K562 (cell line): ENCODE results near the gene SLC7A5. TPM values are rescaled to one million over a fixed set of nuclear protein-coding genes. Genes with fewer than 3 reads are reported as not detected.
A peak's percentile ranks its signal among the peaks of the same experiment; 100 is the strongest.

Experiments
- ATAC-seq: fragments of 200-7000 bp; cut with Tn5 transposase; 3 replicates; pipeline ENCODE4 v1.9.1; 2020; ENCODE audit warnings: moderate library complexity
- BruUV-seq: library from RNA; stranded (reverse); fragments of 400-500 nt; replicated peaks from 2 replicates; lab custom pipeline; 2021; lab: Mats Ljungman, UMichigan
- CTCF ChIA-PET: fragments of 300-600 bp; formaldehyde crosslinking; extraction: SDS; loops from one replicate; lab custom pipeline; 2021; ENCODE audit warnings: low intra/inter-chr PET ratio; lab: Yijun Ruan, JAX
- POLR2A ChIA-PET: fragments of 300-600, 350-650 bp; sonication (Branson Sonifier 250); formaldehyde crosslinking; extraction: SDS; loops from one replicate; lab custom pipeline; 2021; ENCODE audit warnings: antibody characterized with exemption, inconsistent platforms; lab: Yijun Ruan, JAX
- DNase-seq, 4 experiments: peaks; one replicate each; pipeline versions ENCODE4 v3.0.0 to v3.0.0-alpha.2; 2011 to 2018; ENCODE audit warnings: low spot score in 3 of 4, mixed read lengths in 3 of 4; ENCODE audit errors: extremely low read depth in 1 of 4
- FAIRE-seq: peaks from 2 replicates; lab custom pipeline; 2011; peaks lifted over from hg19 to GRCh38; lab: Jason Lieb, UNC
- H2AFZ ChIP-seq: 2 replicates; pipeline ENCODE4 v1.6.0; 2011; ENCODE audit warnings: low read depth, low read length, control low read depth, inconsistent platforms
- H3K27ac ChIP-seq: fragments of 200-600 bp; 3 replicates; pipeline ENCODE4 v1.8.0; 2011; ENCODE audit warnings: low read depth, mild to moderate bottlenecking, control low read depth, inconsistent platforms, low read length, moderate library complexity, mixed read lengths; ENCODE audit errors: extremely low read depth
- H3K27me3 ChIP-seq, 2 experiments: fragments of 300-600 bp in 1 of 2; 2 replicates in 1 of 2; 3 replicates in 1 of 2; pipeline versions ENCODE4 v1.6.0 to v1.8.0; 2011; ENCODE audit warnings: inconsistent platforms in 2 of 2, low read length in 2 of 2, mild to moderate bottlenecking in 1 of 2, mixed read lengths in 1 of 2, moderate library complexity in 1 of 2; ENCODE audit not compliant: control insufficient read depth in 2 of 2, insufficient read depth in 2 of 2
- H3K36me3 ChIP-seq: fragments of 300-600 bp; 3 replicates; pipeline ENCODE4 v1.8.0; 2011; ENCODE audit warnings: mild to moderate bottlenecking, low read length, inconsistent platforms; ENCODE audit not compliant: control insufficient read depth, insufficient read depth
- H3K4me1 ChIP-seq, 2 experiments: fragments of 200-600 bp in 1 of 2; replicated peaks in 1 of 2; 2 replicates in 1 of 2; 3 replicates in 1 of 2; pipeline versions ENCODE4 v1.5.1 to v1.8.0; 2011; ENCODE audit warnings: inconsistent platforms in 2 of 2, low read length in 2 of 2, mild to moderate bottlenecking in 1 of 2, mixed read lengths in 1 of 2, moderate library complexity in 1 of 2; ENCODE audit not compliant: control insufficient read depth in 2 of 2, insufficient read depth in 2 of 2
- H3K4me2 ChIP-seq: 2 replicates; pipeline ENCODE4 v1.6.1; 2011; ENCODE audit warnings: low read length, control low read depth, inconsistent platforms, mixed read lengths; ENCODE audit not compliant: insufficient read depth
- H3K4me3 ChIP-seq: fragments of 200-600 bp; sonication (generic), shearing (Covaris generic); 2 replicates; pipeline ENCODE4 v1.5.1; 2016; ENCODE audit warnings: control low read depth, inconsistent platforms
- H3K79me2 ChIP-seq: fragments of 200-600 bp; 3 replicates; pipeline ENCODE4 v1.8.0; 2011; ENCODE audit warnings: low read length, inconsistent platforms; ENCODE audit not compliant: control insufficient read depth, insufficient read depth
- H3K9ac ChIP-seq, 2 experiments: 2 replicates each; pipeline versions ENCODE4 v1.6.0 to v1.6.1; 2011; ENCODE audit warnings: low read depth in 2 of 2, low read length in 2 of 2, control low read depth in 1 of 2, inconsistent platforms in 1 of 2, mild to moderate bottlenecking in 1 of 2, mixed read lengths in 1 of 2; ENCODE audit not compliant: insufficient read depth in 1 of 2
- H3K9me1 ChIP-seq: one replicate; pipeline ENCODE4 v1.6.0; 2011; ENCODE audit warnings: inconsistent platforms, mild to moderate bottlenecking, low read length, moderate library complexity; ENCODE audit not compliant: control insufficient read depth, insufficient read depth
- H3K9me3 ChIP-seq: replicated peaks from 2 replicates; pipeline ENCODE4 v1.5.1; 2011; ENCODE audit warnings: low read depth, low read length, inconsistent platforms; ENCODE audit not compliant: control insufficient read depth, insufficient read depth
- H4K20me1 ChIP-seq: replicated peaks from 2 replicates; pipeline ENCODE4 v1.6.1; 2011; ENCODE audit warnings: low read length, inconsistent platforms, mixed read lengths; ENCODE audit not compliant: control insufficient read depth, insufficient read depth
- CTBP1 ChIP-seq: fragments of 450-650 bp; IDR thresholded peaks from 2 replicates; pipeline ENCODE4 v1.6.1; 2016; ENCODE audit warnings: borderline replicate concordance
- HDAC2 ChIP-seq: fragments of 450-650 bp; IDR thresholded peaks from 2 replicates; pipeline ENCODE4 v1.6.1; 2016; ENCODE audit warnings: mild to moderate bottlenecking
- NRF1 ChIP-seq, 2 experiments: fragments of 450-650 bp; IDR thresholded peaks in 1 of 2; conservative IDR thresholded peaks in 1 of 2; 2 replicates each; pipeline ENCODE4 v1.6.1; 2014; ENCODE audit warnings: mild to moderate bottlenecking in 2 of 2
- POLR2G ChIP-seq: fragments of 200-400 bp; formaldehyde crosslinking; IDR thresholded peaks from 2 replicates; pipeline ENCODE4 v1.6.1; 2017; ENCODE audit warnings: low read depth, mild to moderate bottlenecking, antibody characterized with exemption, low read length, moderate library complexity
- RBFOX2 ChIP-seq: fragments of 200-400 bp; formaldehyde crosslinking; IDR thresholded peaks from 2 replicates; pipeline ENCODE4 v1.6.1; 2017; ENCODE audit warnings: low read depth, mild to moderate bottlenecking, low read length, moderate library complexity
- RCOR1 ChIP-seq, 2 experiments: IDR thresholded peaks; 2 replicates each; pipeline ENCODE4 v1.6.1; 2012; ENCODE audit warnings: low read depth in 2 of 2, low read length in 2 of 2, borderline replicate concordance in 1 of 2, improper control_type of control experiment in 1 of 2
- SMAD4 ChIP-seq: fragments of 250-450 bp; sonication (Bioruptor Pico); conservative IDR thresholded peaks from 2 replicates; pipeline ENCODE4 v1.8.0; 2021; ENCODE audit warnings: inconsistent platforms, mild to moderate bottlenecking, moderate library complexity
- TEAD4 ChIP-seq, 2 experiments: sonication (generic) in 1 of 2; formaldehyde crosslinking in 1 of 2; IDR thresholded peaks; 2 replicates each; pipeline versions ENCODE4 v1.6.1 to v1.8.0; 2012 to 2022; ENCODE audit warnings: borderline replicate concordance in 1 of 2, inconsistent platforms in 1 of 2, low read length in 1 of 2, mild to moderate bottlenecking in 1 of 2, missing genetic modification reagents in 1 of 2
- ZBTB33 ChIP-seq: sonication (generic); formaldehyde crosslinking; IDR thresholded peaks from 2 replicates; pipeline ENCODE4 v1.8.1; 2023; ENCODE audit warnings: mild to moderate bottlenecking, missing genetic modification reagents
- ZBTB34 ChIP-seq: fragments of 250-450 bp; sonication (Bioruptor Pico); IDR thresholded peaks from 2 replicates; pipeline ENCODE4 v1.8.0; 2021; ENCODE audit warnings: mild to moderate bottlenecking, moderate library complexity
- WGBS: fragments of 100-300 bp; shearing (Covaris generic); methylation state at CpG from one replicate; pipeline ENCODE4 v1.1.6; 2016; ENCODE audit warnings: low coverage, mixed read lengths; ENCODE audit not compliant: insufficient coverage; ENCODE audit errors: missing lambda C conversion rate; 5-methylcytosine and 5-hydroxymethylcytosine counted together
- in situ Hi-C: fragments of 300-500 bp; cut with MboI; formaldehyde crosslinking; loops from 4 replicates; pipeline ENCODE4 v1.15.0; 2018; ENCODE audit warnings: inconsistent platforms, mixed read lengths
- intact Hi-C: fragments of 100-400 bp; cut with micrococcal nuclease; formaldehyde crosslinking; loops from 2 replicates; pipeline ENCODE4 v1.14.2; 2022
- polyA plus RNA-seq, 8 experiments: library from polyadenylated mRNA; depleted of rRNA in 4 of 8; stranded (reverse) in 5 of 8; unstranded in 3 of 8; fragments of >200 nt; fragmentation: Nextera tagmentation in 2 of 8; fragmentation: Illumina TruSeq in 1 of 8; extraction: Ambion mirVana in 2 of 8; extraction: Trizol in 1 of 8; gene quantifications; 2 replicates each; pipeline versions ENCODE4 v1.2.1 to v1.2.3, GENCODE V29; 2011 to 2014; ENCODE audit warnings: inconsistent platforms in 1 of 8, missing spikeins in 1 of 8
- total RNA-seq, 7 experiments: library from RNA; depleted of rRNA in 6 of 7; stranded (reverse); fragments of >200 nt in 6 of 7; fragmentation: Illumina TruSeq in 2 of 7; extraction: Trizol in 2 of 7; gene quantifications; 2 replicates each; pipeline versions ENCODE4 v1.2.1 to v1.2.3, GENCODE V29; 2011 to 2021; ENCODE audit warnings: low replicate concordance in 1 of 7

The SLC7A5 gene
- total and polyA plus RNA-seq, 9 of the 15 experiments (the other 6 are each of a cell fraction or from before 2014, with no cell fraction given): 1.9 to 220 (median 18.6) TPM

GRCh38 chr16:87802670-87803069 is 66.6 kb downstream of the SLC7A5 start (continued):
- TF ChIP-seq HDAC2 (no peak), ZBTB34 (CRISPR knock-in tag) (no peak), RCOR1 (IDR thresholded peaks at IDR 0.05; ENCODE audit: borderline replicate concordance in 1 of 2, low read depth in 2 of 2, low read length in 2 of 2) (no peak)

- intact Hi-C loops: no loop called here
Observed at GRCh38 chr16:87801679-87802259, 67.5 kb downstream of the SLC7A5 start.

More at GRCh38 chr16:87801679-87802259, 67.5 kb downstream of the SLC7A5 start:
- peak overlapping the region; percentile 51; the same call in 1 of the 2 replicates for H2AFZ ChIP-seq
- FAIRE-seq: no peak
- no TSS peak for BruUV-seq
- no peak for DNase-seq
- H3K9me3 ChIP-seq: 0 out of 2 replicates have a peak, but pooled peaks cover 2% of the 10 kb centered on the region
- no peaks in the 10 kb centered on the region for H3K36me3 ChIP-seq
- H4K20me1 ChIP-seq: no peaks in the 10 kb centered on the region
- H3K27me3 ChIP-seq: peaks cover 0 to 10% of the 10 kb centered on the region in 2 experiments; a peak in 1 of 5 replicates
- ChIA-PET POLR2A (interaction anchor here (0.7 to 1.0 kb wide), 3 partner anchors 8 to 25 kb away, joined by 3 to 5 read pairs (median 4); no protein-coding TSS in a partner anchor), CTCF (no interaction called here)
- no peaks in the 10 kb centered on the region for H3K9me1 ChIP-seq
- ATAC-seq: peak; percentile 74
- no peak overlapping the region for H3K4me2 ChIP-seq
- no peaks in the 10 kb centered on the region for H3K79me2 ChIP-seq
- in situ Hi-C loops: no loop called here
- H3K9ac ChIP-seq: peak overlapping the region in 1 of 2 experiments; percentile 43; a peak in 2 of 4 replicates
- no peak overlapping the region for H3K4me3 ChIP-seq
- no peak overlapping the region for H3K27ac ChIP-seq
- peaks cover 11 to 20% of the 10 kb centered on the region in 2 experiments for H3K4me1 ChIP-seq
- 41% methylated on average over 16 of the region's 16 CpGs for WGBS
- TF ChIP-seq POLR2G: 0 out of 2 replicates have a peak, but pooled peaks have one; percentile 23
- TF ChIP-seq SMAD4 (CRISPR knock-in tag): no peak
- TF ChIP-seq NRF1 (conservative IDR thresholded peaks at IDR 0.05 in 1 of 2, IDR thresholded peaks at IDR 0.05 in 1 of 2): peak; percentile 85 to 87
- TF ChIP-seq ZBTB33 (CRISPR knock-in tag): peak; percentile 94
- no peak for TF ChIP-seq TEAD4 (IDR thresholded peaks at IDR 0.05; ENCODE audit: low read length)
- no peak for TF ChIP-seq TEAD4 (CRISPR knock-in tag; IDR thresholded peaks at IDR 0.05; ENCODE audit: borderline replicate concordance)
- TF ChIP-seq RBFOX2: 0 out of 2 replicates have a peak, but pooled peaks have one; percentile 7
- peak; percentile 32; the same call in 1 of the 2 replicates for TF ChIP-seq CTBP1
- TF ChIP-seq, all 486 proteins: peak for 5
